NCI-H2196 treated with DMSO at 0.1 percent for 48 hours (cell line): ENCODE results near the gene XYLT1.

ENCODE experiments used
- DNase-seq: peaks from one replicate; lab custom pipeline; 2025; ENCODE audit not compliant: unreplicated experiment; lab: John Stamatoyannopoulos, UW

XYLT1 gene

GRCh38 chr16:17125671-17126070 is 345.1 kb downstream of the XYLT1 start:
- no peak for DNase-seq

GRCh38 chr16:17117906-17118577 is 352.7 kb downstream of the XYLT1 start:
- DNase-seq: no peak

GRCh38 chr16:17116595-17117322 is 354.0 kb downstream of the XYLT1 start:
- DNase-seq: no peak

GRCh38 chr16:17109413-17109812 is 361.3 kb downstream of the XYLT1 start:
- no peak for DNase-seq

- DNase-seq: no peak
These were observed 362.2 kb downstream of the XYLT1 start for GRCh38 chr16:17108596-17108995.

DNA sequence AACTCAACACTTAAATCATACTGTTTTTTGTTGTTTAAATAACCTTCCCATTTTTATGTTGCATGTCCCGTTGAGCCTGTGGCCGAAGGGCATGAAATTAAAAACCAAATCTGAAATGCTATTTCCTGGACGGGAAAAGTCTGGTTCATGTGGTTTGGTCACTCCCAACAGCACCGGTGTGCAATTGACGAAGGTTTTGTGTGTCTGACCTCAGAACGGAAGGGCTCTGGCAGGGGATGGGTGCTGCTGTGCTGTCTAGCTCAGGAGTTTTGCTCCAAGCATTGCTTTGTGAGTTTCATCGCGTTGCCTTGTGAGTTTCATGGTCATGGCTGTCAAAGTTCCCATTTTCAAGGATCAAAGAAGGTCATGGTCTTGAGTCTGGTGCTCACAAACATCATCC is 363.3 kb downstream of the XYLT1 start:
- no peak for DNase-seq

DNA sequence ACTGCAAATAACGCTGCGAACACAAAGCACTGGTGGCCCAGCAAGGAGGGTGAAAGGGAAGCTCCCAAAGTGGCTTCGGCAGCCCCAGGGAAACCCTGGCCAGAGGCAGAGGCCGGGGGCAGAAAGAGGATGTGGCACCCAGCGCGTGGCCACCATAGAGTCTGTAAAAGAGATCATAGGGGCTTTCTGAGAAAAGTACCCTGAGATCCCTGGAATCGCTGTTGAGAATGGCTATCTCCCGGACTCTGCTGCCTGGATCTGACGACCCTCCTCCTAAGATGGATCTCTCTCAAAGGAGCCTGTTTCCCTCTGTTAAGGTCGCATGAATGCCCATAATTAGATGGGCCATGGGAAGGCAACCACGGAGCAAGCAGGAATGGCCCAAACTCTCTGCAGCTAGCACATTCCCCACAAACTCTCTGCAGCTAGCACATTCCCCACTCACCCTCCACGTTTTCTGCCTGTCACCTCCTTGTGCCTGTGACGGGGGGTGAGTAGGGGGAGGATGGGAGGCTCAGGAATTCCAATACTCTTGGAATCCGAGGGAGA is 364.4 kb downstream of the XYLT1 start:
- DNase-seq: no peak

- no peak for DNase-seq
These were observed 365.4 kb downstream of the XYLT1 start for GRCh38 chr16:17105239-17105797.

DNA sequence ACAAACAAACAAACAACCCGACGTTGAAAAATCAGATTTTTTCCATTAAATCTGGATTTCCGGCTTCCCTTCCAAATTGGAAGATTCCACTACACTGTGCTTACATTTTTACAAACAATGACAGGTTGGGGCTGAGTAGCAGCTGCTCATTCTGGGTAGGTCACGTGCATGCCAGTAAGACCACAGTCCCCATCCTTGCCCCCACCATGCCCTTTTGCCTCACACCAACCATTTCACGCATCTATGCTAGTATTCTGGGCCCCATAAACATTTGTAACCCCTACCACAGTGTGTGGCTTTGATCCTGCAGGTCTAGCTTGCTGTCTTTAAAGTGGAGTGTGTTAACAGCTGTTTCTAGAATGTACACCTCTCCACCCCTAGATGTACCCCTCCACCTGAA is 366.1 kb downstream of the XYLT1 start:
- DNase-seq: no peak

GRCh38 chr16:17103216-17103615 is 367.5 kb downstream of the XYLT1 start:
- DNase-seq: no peak

GRCh38 chr16:17101646-17102045 is 369.1 kb downstream of the XYLT1 start:
- DNase-seq: no peak

- DNase-seq: no peak
These were observed 372.1 kb downstream of the XYLT1 start for GRCh38 chr16:17098685-17099084.

DNA sequence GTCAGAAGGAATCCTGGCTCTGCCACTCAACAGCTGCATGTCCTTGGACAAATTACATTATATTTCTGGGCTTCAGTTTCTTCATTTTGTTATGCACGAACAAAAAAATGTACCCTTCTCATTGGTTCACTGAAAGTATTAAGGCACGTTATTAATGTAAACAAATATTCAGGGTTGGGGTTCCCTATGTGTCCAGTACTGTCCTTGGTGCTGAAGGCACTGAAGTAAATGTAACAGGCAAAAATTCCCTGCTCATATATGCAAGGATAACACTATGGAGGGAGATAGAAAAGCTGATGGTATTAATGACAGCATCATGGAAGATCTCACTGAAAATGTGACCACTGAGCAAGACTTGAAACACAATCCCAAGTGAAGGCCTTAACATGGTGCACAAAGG is 386.6 kb downstream of the XYLT1 start:
- DNase-seq: no peak

- no peak for DNase-seq
These were observed 387.1 kb downstream of the XYLT1 start for GRCh38 chr16:17083628-17084027.

DNA sequence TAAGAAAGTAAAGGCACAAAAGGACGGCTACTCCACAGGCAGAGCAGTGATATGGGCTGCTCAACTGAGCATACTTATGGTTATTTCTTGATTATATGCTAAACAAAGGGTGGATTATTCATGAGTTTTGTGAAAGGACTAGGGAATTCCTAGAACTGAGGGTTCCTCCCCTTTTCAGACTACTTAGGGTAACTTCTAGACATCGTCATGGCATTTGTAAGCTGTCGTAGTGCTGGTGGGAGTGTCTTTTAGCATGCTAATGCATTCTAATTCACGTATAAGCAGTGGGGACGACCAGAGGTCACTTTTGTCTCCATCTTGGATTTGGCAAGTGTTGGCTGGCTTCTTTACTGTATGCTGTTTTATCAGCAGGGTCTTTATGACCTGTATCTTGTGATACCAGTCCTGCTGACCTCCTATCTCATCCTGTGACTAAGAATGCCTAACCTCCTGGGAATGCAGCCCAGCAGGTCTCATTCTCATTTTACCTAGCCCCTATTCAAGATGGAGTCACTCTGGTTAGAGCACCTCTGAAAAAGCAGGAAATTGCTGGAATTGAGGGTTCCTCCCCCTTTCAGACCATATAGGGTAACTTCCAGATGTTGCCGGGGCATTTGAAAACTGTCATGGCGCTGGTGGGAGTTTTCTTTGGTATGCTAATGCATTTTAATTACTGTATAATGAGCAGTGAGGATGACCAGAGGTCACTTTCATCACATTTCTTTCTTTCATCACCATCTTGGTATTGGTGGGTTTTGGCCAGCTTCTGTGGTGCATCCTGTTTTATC is 388.5 kb downstream of the XYLT1 start:
- no peak for DNase-seq

GRCh38 chr16:17080105-17080504 is 390.7 kb downstream of the XYLT1 start:
- no peak for DNase-seq

GRCh38 chr16:17078931-17079631 is 391.7 kb downstream of the XYLT1 start:
- no peak for DNase-seq

DNA sequence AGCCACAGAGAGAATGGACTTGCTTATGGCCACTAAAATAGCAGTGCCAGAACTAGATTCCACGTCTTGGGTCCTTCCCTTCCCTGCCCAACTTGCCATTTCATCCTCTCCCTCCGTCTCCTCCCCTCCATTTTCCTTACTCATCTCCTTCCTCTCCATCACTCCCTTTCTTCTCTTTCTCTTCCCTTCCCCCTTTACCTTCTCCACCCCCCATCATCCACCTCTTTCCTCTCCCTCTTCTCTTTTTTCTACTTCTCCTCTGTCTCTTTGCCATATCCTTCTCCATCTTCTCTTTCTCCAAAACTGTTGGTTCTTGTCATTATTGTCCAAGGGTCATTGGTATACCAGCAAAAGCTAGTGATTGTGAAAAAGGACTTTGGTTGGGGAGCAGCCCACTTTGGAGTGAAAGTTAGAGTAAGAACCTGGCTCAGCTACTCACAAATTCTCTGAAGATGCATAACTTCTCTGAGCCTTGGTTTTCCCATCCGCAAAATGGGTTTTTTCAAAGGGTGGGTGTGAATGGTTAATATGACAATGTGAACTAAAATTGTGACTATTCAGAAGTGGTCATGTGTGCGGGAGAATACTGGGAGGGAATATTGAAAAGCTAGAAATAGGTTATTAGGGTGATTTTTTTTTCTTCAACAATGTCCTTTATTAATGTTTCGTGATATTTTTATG is 393.8 kb downstream of the XYLT1 start:
- no peak for DNase-seq

- no peak for DNase-seq
These were observed 394.5 kb downstream of the XYLT1 start for GRCh38 chr16:17076092-17076754.

GRCh38 chr16:17072104-17072503 is 398.7 kb downstream of the XYLT1 start:
- no peak for DNase-seq
